K562 (cell line): ENCODE data around the gene BPI.

Experiments
- BMI1 ChIP-seq: fragments of 150-350 bp; IDR thresholded peaks from 2 replicates; pipeline ENCODE4 v1.6.1; 2014; ENCODE audit warnings: low read length
- CBX3 ChIP-seq, 2 experiments: IDR thresholded peaks; 1 replicate in 1 of 2; 2 replicates in 1 of 2; pipeline ENCODE4 v1.6.1; 2012; ENCODE audit warnings: inconsistent platforms in 2 of 2, low read length in 2 of 2, borderline replicate concordance in 1 of 2, control low read depth in 1 of 2
- SNRNP70 ChIP-seq: fragments of 200-400 bp; formaldehyde crosslinking; optimal IDR thresholded peaks from 2 replicates; pipeline ENCODE3; 2017; ENCODE audit warnings: low read depth, low read length
- TF ChIP-seq, protein P1 (sequence below), 3 experiments: IDR thresholded peaks in 2 of 3; conservative IDR thresholded peaks in 1 of 3; 2 replicates each; pipeline ENCODE4 v1.5.1; 2011 to 2012; ENCODE audit warnings: low read length in 3 of 3, mild to moderate bottlenecking in 3 of 3, control low read depth in 2 of 3, improper control_type of control experiment in 1 of 3, inconsistent platforms in 1 of 3, low read depth in 1 of 3, mixed read lengths in 1 of 3, moderate library complexity in 1 of 3; ENCODE audit not compliant: insufficient read depth in 2 of 3

DNA sequence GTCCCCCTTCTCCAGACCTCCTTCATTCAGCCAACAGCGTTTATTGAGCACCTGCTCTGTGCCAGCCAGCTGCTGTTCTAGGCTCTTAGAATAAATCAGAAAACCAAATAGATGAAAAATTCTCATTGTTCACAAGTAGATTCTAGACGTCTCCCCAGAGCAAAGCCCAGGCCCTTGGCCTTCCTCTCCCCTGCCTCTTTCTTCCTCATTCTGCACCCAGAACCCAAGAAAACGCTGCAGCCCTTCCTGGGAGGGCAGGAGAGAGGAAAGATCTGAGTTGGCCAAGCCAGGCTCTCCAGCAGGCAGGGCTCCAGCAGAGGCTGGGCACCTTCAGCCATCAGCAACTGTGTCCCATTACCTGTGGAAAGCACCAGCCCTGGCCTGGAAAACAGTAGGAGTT is 12.0 kb upstream of the BPI start:
- TF ChIP-seq, protein P1, sequence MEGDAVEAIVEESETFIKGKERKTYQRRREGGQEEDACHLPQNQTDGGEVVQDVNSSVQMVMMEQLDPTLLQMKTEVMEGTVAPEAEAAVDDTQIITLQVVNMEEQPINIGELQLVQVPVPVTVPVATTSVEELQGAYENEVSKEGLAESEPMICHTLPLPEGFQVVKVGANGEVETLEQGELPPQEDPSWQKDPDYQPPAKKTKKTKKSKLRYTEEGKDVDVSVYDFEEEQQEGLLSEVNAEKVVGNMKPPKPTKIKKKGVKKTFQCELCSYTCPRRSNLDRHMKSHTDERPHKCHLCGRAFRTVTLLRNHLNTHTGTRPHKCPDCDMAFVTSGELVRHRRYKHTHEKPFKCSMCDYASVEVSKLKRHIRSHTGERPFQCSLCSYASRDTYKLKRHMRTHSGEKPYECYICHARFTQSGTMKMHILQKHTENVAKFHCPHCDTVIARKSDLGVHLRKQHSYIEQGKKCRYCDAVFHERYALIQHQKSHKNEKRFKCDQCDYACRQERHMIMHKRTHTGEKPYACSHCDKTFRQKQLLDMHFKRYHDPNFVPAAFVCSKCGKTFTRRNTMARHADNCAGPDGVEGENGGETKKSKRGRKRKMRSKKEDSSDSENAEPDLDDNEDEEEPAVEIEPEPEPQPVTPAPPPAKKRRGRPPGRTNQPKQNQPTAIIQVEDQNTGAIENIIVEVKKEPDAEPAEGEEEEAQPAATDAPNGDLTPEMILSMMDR (IDR thresholded peaks at IDR 0.05 in 2 of 3, conservative IDR thresholded peaks at IDR 0.05 in 1 of 3; ENCODE audit: insufficient read depth in 2 of 3, low read depth in 1 of 3, low read length in 3 of 3), result no peak
- no peak for TF ChIP-seq BMI1
- no peak for TF ChIP-seq CBX3 (IDR thresholded peaks at IDR 0.05; ENCODE audit: borderline replicate concordance in 1 of 2, low read length in 2 of 2)
- no peak for TF ChIP-seq SNRNP70
